ENCODE data around the gene DGUOK.

DGUOK gene

DNA sequence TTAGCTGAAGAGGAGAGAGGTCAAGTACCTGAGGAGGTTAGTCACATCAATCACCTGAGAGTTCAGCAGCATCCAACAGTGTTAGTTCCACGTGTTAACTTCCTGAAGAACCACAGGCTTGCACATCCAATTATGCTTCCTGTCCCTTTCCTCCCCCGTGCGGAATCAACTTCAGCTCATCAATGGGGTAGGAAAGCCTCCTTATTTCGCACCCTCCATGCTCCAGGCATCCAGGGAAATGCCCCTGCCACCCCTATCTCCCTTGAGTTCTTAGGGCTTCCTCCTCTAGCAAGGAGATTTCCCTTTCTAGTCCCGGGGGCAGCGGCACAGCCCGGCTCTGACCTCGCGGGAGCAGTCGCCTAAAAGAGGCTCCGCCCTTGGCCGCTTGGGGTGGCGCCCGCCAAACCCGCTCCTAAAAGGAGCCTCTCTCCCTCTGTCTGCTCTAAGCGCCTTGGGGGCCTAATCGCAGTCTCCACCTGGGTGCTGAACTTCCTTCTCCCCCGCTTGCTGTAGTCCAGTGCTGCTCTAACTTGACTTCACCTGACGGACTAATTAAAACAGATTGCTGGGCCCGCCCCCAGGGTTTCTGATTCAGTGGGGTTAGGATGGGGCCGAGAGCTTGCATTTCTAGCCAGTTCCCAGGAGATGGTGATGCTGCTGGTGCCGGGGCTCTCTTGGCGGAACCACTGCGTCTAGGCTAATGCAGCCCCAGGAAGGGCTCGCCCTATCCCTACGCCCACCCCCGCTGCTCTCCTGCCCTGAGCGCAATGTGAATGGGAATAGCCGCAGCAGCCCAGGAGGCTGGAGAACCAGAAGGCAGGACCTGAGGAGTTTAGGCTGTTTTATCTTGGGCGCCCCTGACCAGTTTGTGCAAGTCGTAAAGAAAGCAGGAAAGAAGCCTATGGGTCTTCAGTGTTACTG is 54.7 kb downstream of the DGUOK start:
- no peak for DNase-seq

- DNase-seq = no peak
Measured at GRCh38 chr2:73982140-73982617, 55.5 kb downstream of the DGUOK start.

GRCh38 chr2:73983322-73984202 is 56.9 kb downstream of the DGUOK start:
- DNase-seq = peak; percentile 70

GRCh38 chr2:73984203-73984921 is 57.7 kb downstream of the DGUOK start, which contains the start of gene TET3:
TSS of gene TET3 (plus strand) at chr2:73984910. CDS start at chr2:73986404, 1,494 bp downstream.
- no peak for DNase-seq

- DNase-seq = no peak
Measured at GRCh38 chr2:73984922-73985307, 58.2 kb downstream of the DGUOK start.

DNA sequence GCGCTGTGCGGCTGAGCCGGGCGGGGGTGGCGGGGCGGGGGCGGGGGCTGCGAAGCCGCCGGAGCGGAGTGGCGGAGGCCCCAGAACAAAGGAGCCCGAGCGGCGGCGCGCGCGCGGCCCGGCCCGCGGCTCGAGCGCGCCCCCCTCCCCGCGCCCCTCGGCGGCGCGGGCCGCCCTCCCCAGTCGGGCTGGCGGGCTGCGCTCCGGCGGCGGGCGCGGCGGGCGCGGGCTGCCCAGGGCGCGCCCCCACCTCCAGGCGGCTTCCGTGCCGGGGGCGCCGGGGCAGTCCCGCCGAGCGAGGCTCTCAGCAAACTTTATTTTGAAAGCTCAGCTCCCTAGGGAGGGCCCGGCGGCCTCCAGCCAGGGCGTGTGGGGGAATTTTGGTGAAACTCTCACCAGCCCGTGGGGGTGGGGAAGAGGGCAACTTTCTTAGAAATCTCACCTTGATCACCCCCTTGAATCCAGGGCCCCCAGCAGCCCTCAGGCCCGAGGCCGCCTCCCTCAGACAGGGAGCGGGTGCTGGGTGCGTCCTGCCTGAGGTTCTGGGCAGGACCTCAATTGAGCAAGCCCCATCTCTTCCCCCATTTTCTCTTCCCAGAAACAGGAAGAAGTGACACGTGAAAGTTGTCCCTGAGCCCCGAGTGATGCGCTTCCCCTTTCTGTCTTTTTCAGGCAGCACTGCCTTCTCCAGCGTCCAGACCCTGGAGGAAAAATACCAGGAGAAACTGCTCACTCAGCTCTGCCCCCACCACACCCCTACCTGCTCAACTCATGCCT is 58.8 kb downstream of the DGUOK start:
- no peak for DNase-seq

GRCh38 chr2:73986085-73986681 is 59.5 kb downstream of the DGUOK start:
- DNase-seq = no peak

DNA sequence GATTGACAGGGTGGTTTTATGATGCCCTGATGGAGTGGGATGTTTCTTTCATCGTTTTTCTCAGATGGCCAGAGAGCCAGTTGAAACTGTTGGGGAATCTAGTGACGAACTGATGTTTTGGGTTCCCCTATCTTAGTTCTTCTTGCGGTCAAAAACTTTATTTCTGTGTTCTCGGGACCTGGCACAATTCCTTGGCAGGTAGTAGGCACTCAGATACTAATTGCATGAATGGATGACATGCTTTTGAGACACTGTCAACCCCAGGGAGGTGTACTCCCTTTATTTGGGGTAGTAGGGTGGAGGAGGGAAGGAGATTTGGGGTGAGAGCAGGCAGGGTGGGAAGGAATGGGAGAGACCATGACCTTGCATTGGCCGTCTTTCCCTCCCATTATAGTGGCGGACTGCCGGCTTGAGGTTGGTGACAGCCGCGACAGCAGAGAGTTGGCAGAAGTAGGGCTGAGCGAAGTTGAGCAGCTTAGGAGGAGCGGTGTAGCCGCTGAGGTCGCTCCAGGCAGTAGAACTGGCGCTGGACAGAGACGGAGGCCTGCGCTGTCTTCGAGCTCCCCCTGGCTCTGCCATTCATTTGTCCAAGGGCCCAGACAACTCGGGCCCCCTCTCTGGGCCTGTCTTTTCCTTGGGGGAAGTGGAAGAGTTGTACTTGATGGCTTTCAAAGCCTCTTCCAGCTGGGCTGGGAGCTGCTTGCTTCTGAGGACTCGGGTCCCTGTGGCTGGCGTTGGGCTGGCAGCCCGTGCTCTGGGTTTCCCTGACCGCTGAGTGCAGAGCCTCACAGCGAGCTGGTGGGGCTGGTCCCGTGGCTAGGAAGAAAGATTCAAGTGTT is 60.6 kb downstream of the DGUOK start:
- DNase-seq = no peak

DNA sequence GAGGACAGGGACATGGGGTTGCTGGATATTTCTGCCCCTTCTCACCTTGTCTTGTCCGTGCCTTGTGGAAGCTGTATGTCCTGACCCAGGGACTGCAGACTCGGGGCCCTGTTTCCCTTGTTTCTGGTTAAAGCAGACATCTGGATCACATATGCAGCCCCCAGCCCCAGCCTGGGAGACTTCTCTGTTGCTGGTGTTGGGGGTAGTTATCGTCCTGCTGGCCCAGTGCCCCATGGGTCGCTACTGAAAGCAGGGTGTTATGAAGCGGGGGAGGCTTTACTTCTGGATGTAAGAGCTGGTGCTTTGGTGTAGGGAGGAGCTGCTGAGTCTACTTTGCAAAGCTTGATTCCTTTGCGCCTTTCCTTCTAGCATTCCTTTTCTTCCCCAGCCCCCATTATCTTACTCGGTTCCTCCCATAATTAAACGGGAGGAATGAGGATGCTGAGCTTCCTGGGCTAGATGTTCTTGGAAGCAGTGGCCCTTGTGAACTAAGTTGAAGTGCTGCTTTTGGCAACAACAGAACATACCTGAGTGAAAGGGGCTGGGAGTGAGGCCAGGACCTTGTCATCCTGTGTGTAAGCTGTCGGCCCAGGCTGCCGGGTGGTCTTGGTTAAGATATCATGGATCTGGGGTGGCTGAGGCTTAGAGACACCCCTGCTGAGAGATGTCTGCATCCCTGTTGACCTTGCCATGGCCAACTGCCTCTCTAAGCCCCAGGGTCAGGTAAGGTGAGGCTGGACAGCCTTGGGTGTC is 61.4 kb downstream of the DGUOK start:
- no peak for DNase-seq

DNA sequence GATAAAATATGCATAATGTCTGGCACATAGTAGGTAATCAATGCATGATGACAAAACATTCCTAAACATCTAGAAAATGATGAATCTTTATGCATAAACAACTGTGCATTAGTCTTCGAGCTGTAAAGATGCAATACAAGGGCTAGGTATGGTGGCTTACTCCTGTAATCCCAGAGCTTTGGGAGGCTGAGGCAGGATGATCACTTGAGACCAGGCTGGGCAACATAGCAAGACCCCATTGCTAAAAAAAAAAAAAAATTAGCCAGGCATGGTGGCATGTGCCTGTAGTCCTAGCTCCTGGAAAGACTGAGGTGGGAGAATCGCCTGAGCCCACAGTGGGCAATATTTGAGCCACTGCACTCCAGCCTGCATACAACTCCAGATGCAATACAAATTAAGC is 63.3 kb downstream of the DGUOK start:
- DNase-seq = no peak

DNA sequence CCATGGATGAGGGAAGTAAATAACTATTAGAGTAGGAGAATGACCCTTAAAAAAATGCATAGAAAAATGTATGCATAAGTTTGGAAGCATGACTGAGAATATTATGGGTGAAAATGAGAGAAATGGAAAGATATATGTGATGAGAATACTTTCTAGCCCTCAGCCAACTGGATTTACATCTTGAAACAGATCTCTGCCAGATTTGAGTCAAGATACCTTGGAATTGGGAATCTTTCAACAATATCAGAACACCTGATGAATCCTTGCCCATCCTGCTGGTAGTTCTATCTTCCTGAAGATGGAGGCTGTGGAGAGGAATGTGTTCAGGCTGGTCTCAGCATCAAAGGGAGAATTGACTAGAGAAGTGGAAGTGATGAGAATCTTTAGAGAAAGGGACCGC is 63.9 kb downstream of the DGUOK start:
- no peak for DNase-seq

DNA sequence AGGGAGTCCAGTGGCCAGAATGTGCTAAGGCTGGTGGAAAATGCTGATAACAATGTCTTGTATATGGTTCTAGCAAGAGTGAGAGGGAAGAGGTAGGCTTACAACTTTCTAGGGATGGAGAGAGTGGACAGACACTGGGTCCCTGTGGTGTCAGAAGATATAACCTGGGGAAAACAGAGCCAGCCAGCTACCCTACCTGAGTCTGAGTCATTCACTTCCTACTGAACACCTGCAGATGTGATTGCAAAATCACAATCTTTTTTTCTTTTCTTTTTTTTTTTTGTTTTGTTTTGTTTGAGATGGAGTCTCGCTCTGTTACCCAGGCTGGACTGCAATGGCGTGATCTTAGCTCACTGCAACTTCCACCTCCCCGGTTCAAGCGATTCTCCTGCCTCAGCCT is 65.4 kb downstream of the DGUOK start:
- DNase-seq = no peak

- no peak for DNase-seq
Measured at GRCh38 chr2:73993376-73993775, 66.7 kb downstream of the DGUOK start.

GRCh38 chr2:73993778-73994177 is 67.1 kb downstream of the DGUOK start:
- DNase-seq = no peak

- DNase-seq = no peak
Measured at GRCh38 chr2:73994178-73994831, 67.6 kb downstream of the DGUOK start.

DNA sequence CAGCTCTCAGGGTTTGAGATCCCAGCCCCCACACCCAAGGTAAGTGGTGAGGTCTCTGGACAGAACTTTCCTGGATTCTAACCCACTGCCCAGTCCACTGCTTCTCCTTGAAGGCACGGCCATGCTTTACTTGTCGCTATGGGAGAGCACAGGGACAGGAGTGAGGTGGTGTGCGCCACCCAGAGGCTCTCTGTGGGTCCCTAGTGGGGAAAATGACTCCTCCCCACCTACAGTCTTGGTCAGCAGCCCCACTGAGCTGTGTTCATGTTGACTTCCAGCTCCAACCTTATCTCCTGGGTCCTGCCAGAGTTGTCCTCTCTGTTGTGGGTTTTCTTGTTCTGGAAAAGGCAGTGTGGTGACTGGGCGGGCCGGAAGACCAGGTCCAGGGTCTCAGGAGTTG is 69.1 kb downstream of the DGUOK start:
- DNase-seq = no peak

DNA sequence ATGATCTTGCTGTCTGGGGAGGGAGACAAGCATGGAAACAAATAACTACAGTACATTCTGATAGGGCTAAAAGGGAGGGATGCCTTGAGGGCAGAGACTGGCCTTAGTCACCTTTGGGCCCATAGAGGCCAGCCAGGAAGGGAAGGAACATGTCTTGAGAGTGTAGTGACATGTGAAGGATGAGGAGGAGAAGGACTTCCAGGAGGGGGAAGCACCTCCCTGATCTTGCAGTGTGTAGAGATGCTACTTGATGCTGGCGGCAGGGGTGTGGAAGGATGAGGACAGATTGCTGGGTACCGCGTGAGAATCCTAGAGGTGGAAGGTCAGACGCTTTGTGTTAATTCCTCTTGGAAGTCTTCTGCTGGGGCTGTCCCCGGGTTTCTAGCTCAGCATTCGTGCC is 71.1 kb downstream of the DGUOK start:
- DNase-seq = no peak

DNA sequence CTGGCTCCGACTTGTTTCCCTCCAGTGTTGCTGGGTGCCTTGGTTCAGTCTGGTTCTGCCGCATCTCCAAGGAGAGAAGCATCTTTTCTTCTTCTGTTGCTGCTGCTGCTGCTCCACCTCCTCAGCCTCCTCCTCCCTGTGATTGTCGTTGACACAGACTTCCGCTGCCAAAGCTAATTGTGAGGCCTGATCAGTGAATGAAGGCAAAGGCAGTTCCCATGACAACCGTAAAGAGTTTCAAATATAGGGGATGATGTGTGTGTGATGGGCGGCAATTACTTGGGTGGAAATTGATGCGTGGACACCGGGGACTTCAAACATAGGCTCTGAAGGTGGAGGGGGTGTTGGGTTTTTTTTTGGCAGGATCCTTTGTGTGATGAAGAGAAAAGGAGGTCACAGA is 71.8 kb downstream of the DGUOK start:
- no peak for DNase-seq

GRCh38 chr2:73998933-73999332 is 72.3 kb downstream of the DGUOK start:
- no peak for DNase-seq
